Left renal cortex interstitium (tissue), 4 donors: Measurements from ENCODE around the gene MTRF1L. TPM values are rescaled to one million over a fixed set of nuclear protein-coding genes. Genes with fewer than 3 reads are reported as not detected.

Experiments
- DNase-seq, 4 donors: peaks; one replicate each; pipeline ENCODE4 v3.0.0-alpha.2; 2013; ENCODE audit warnings: low read depth in 4 of 4, low spot score in 2 of 4, missing footprints in 1 of 4
- polyA plus RNA-seq, 4 donors: library from polyadenylated mRNA; unstranded; fragments of 120-200 nt; gene quantifications; one replicate each; pipeline ENCODE4 v1.2.1, GENCODE V29; 2013; ENCODE audit not compliant: insufficient read length in 4 of 4

Gene MTRF1L
- 10 to 100 TPM; 19.3 to 30.5 (median 24.7) TPM for polyA plus RNA-seq

- peak; percentile 85 to 93 (median 88) for DNase-seq
Observed at GRCh38 chr6:153002613-153003365, at the start of gene MTRF1L. MTRF1L (minus strand) TSS chr6:153002709; CDS start chr6:153002685, 24 bp downstream.

- no peak for DNase-seq
Observed at GRCh38 chr6:153051801-153052200, 49.3 kb upstream of the MTRF1L start.

DNA sequence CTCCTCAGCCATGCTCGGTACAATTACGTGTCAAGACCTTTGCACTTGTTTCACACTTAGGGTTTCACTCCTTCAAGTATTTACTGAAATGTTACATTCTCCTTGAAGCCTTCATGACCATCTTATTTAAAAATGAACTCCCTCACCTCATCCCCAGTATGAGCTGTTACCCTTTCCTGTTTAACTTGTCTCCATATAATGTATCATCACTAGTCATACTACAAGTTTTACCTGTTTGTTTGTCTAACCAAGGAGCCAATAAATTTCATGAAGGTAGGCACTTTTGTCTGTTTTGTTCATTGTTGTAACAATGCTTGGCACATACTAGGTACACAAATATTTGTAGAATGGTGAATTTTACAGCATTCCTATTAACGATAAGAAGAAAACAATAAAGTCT is 46.1 kb upstream of the MTRF1L start:
- no peak for DNase-seq

- DNase-seq = no peak
Observed at GRCh38 chr6:153047386-153047785, 44.9 kb upstream of the MTRF1L start.

GRCh38 chr6:153045271-153045670 is 42.8 kb upstream of the MTRF1L start:
- DNase-seq = no peak

GRCh38 chr6:153044295-153044694 is 41.8 kb upstream of the MTRF1L start:
- no peak for DNase-seq

DNA sequence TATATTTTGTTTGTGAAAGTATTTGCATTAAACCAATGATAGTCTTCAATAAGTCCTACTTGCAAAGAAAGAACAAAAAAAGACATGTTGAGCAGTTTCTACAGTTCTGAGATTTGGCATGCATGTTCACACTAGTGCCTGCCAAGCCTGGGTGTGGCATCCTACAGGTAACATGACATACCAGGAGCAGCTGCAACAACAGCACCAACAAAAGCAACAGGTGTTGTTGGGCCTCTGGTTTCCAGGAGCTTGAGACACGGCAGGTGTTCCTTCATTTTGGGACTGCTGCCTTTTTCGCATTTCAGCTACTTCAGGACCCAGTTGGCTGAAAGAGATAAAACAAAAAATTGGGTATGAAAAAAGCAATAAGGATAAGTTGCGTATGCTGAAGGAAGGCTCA is 41.2 kb upstream of the MTRF1L start:
- DNase-seq = no peak

DNA sequence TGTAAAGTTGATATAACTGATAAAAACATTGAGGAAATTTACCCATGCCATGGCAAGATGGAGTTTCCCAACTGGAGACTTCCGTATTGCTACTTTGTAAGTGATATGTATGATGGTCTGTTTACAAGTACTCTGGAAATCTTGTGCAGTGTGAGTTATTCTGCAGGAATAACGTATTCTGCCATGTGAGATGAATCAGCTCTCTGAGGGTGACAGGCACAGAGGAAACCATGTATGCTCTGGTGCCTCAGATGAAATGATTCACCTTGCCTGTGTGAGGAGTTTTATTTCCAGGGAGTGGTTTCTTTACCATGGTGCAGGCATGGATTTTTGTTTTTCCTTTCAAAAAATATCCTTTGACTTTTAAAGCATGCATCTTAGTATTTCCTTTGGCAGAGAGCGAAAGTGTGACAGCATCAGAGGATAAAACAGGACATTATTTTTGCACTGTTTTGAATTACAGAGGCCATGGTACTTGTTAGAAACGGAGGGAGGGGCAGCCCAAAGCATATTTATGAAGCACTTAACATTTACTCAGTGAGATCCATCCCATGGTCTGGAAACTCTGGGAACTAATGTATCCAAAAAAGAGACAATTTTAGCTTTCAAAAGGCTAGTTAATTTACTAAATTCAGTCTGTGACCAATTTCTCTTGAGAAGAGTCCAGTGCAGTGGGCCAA is 36.0 kb upstream of the MTRF1L start:
- DNase-seq = no peak

GRCh38 chr6:153034139-153034538 is 31.6 kb upstream of the MTRF1L start:
- DNase-seq = no peak

DNA sequence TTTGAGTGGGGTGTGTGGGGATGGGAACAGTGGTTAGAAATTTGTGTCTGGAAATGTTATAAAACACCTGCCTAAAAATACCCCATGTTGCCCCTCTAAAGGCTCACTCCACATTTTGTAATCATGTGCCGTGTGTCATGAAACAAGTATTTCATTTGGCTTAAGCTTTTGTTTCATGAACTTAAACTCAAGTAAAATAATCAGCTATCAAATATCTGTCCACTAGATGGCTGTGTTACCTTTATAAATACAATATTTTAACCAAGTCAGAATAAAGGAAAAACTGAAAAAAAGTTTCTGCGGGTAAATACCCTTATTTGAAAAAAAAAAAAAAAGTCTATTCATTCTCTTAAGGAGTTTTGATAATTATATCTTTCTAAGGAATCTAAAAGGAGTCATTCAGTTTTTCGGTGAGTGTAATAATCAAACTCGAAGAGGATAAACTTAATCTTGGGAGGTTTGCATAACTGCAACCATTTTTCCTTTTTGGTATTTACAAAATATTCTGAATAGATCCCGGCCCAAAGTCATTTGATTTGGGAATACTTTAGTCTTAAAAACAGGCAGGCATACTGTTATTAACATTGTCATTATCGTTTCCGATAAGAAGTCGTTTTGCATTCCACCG is 29.9 kb upstream of the MTRF1L start:
- no peak for DNase-seq

DNA sequence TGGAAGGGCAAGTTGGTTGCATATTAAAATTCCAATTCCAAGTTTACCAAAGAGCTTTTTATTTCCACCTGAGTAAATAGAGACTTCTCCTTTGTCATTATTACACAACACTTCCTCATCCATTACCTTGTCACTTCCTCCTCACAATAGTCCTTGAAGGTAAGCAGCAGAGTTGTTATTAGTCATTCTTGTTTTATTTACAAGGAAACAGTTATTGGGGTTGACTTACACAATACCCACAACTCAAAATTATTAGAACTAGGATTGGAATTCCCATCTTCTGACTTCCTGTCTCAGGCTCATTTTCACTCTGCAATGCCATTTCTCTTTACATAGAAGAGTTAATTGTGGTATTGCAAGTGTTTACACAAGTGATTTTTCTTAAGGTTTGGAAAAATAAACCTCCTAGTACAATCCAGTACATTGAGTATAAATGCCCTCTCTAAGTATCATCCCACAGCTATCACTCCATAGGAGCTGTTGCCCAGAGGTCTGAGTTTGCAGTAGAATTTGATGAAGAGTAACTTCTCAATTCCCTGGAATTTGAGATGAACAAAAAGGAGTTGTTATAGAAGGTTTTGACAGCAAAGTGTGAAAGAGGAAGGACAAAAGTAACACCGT is 28.9 kb upstream of the MTRF1L start:
- DNase-seq = no peak

- DNase-seq = no peak
Observed at GRCh38 chr6:153028963-153029362, 26.5 kb upstream of the MTRF1L start.

- DNase-seq = no peak
Observed at GRCh38 chr6:153028286-153028685, 25.8 kb upstream of the MTRF1L start.

DNA sequence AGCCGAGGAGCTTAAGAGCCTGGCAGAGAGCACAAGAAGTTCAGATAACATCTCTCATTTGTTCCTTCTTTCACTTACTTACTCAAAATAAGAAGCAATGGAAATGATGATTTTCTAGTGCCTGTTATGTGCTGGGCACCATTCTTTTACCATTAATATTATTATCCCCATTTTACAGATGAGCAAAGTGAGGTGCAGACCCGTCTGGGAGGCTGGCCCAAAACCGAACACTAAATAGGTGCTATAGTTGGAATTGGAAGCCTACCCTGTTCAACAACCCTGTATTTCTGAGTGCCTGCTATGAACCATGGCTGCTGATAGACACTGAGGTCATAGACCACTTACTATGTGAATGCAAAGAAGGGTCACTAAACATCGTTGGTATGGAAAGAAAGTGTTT is 25.0 kb upstream of the MTRF1L start:
- no peak for DNase-seq

DNA sequence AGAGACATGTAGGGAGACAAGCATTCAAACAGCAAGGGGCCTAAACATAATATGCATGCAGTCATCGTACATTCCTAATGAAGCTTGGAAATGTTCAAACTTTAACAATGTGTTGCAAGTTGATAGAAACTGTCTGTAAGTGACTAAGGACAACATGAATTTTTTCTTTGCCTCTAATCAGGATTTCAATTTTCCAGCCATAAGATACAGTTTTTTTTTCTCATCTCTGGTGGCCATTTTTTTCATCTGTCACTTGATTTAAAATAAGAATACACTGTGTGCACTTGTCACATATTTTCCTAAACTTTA is 22.2 kb upstream of the MTRF1L start:
- no peak for DNase-seq

- peak in 1 of 4 donors; percentile 37 for DNase-seq
Observed at GRCh38 chr6:153023977-153024708, 21.6 kb upstream of the MTRF1L start.

DNA sequence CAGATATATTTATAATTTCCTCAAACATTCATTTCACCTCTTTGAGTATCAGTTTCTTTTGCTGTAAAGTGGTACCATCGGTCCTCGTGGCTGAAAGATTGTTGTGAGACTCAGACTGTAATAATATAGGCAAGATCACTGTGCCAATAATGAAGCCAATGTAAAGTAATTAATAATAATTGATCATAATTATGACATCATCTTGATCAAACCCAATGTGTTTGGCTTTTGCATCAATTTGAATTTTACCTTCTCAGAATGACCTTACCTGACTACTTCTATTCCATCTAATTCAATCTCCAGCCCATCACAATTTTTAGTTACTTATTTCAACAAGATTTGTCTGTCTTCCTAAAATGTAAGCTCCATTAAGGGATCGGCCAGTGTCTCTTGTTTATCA is 15.8 kb upstream of the MTRF1L start:
- DNase-seq = no peak

GRCh38 chr6:153016846-153017245 is 14.3 kb upstream of the MTRF1L start:
- DNase-seq = no peak

GRCh38 chr6:153015094-153015640 is 12.7 kb upstream of the MTRF1L start:
- DNase-seq = no peak

- DNase-seq = no peak
Observed at GRCh38 chr6:153013438-153013837, 10.9 kb upstream of the MTRF1L start.
